ENCODE data around the gene PTPRN2. TPM values are rescaled to one million over a fixed set of nuclear protein-coding genes. Genes with fewer than 3 reads are reported as not detected.

PTPRN2 gene
- polyA plus RNA-seq, 1 experiment = 0.02 TPM

DNA sequence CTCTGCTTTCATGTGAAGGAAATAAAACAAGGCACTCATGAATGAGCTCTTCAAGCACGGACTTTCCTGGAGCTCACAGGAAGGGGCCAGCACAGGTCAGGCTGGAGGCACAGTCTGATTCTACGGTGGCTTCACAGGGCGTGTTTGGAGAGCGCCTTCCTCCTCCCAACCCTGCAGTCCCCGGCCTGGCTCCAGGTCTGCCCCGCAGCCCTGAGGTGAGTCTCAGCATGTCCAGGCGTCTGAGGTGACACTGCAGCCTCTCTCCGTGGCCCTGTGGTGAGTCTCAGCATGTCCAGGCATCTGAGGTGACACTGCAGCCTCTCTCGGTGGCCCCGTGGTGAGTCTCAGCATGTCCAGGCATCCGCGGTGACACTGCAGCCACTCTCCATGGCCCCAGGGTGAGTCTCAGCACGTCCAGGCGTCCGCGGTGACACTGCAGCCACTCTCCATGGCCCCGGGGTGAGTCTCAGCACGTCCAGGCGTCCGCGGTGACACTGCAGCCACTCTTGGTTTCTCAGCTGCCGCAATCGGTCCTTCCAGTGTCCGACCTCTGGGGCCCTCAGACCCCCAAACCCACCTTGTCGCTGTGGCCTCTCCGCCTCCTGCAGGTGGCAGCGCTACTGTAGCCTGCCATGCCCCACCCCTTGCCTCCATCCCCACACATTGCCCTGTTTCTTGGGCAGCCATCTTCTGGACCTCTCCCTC, 869.2 kb downstream of the PTPRN2 start:
- ChIA-PET CTCF (interaction anchor here (0.7 kb wide), 1 partner anchor 33 kb away, joined by 4 read pairs; no protein-coding TSS in a partner anchor), POLR2A (no interaction called here)
- Histone ChIP-seq H3K27ac (ENCODE audit: low read depth, low read length) (no peak overlapping the region), H3K9me3 (ENCODE audit: control insufficient read depth, insufficient read depth, low read length) (peaks cover 95% of the 10 kb centered on the region), H3K4me3 (ENCODE audit: low read depth, low read length) (no peak overlapping the region), H3K27me3 (ENCODE audit: control insufficient read depth, insufficient read depth, low read length) (no peaks in the 10 kb centered on the region)
- TF ChIP-seq, protein P1, sequence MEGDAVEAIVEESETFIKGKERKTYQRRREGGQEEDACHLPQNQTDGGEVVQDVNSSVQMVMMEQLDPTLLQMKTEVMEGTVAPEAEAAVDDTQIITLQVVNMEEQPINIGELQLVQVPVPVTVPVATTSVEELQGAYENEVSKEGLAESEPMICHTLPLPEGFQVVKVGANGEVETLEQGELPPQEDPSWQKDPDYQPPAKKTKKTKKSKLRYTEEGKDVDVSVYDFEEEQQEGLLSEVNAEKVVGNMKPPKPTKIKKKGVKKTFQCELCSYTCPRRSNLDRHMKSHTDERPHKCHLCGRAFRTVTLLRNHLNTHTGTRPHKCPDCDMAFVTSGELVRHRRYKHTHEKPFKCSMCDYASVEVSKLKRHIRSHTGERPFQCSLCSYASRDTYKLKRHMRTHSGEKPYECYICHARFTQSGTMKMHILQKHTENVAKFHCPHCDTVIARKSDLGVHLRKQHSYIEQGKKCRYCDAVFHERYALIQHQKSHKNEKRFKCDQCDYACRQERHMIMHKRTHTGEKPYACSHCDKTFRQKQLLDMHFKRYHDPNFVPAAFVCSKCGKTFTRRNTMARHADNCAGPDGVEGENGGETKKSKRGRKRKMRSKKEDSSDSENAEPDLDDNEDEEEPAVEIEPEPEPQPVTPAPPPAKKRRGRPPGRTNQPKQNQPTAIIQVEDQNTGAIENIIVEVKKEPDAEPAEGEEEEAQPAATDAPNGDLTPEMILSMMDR (IDR thresholded peaks at IDR 0.05; ENCODE audit: low read depth, low read length) = no peak
- DNase-seq (ENCODE audit: low read depth, low spot score) = no peak

GRCh38 chr7:157717211-157718174, 870.1 kb downstream of the PTPRN2 start:
- no peaks in the 10 kb centered on the region for H3K27me3 ChIP-seq (ENCODE audit: control insufficient read depth, insufficient read depth, low read length)
- POLR2A ChIA-PET = no interaction called here
- no peak overlapping the region for H3K4me3 ChIP-seq (ENCODE audit: low read depth, low read length)
- peaks cover 93% of the 10 kb centered on the region for H3K9me3 ChIP-seq (ENCODE audit: control insufficient read depth, insufficient read depth, low read length)
- TF ChIP-seq, protein P1 (IDR thresholded peaks at IDR 0.05; ENCODE audit: low read depth, low read length) = no peak
- DNase-seq (ENCODE audit: low read depth, low spot score) = no peak
- H3K27ac ChIP-seq (ENCODE audit: low read depth, low read length) = no peak overlapping the region
- CTCF ChIA-PET = no interaction called here

DNA sequence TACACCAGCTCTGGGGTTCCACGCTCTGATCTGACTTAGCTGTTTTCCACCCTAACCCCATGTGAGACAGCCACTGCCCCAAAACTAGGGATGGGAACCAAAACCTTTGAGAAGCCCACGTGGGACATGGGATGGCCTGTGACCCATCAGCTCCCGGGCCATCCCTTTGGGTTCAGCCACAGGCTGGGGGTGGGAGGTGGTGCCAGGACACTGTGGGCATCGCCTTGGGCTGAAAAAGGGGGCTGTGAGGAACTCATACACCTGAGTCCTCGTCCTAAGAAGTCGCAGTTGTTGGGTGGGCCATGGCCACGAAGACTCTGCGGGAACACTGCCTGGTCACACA, 871.7 kb downstream of the PTPRN2 start:
- H3K4me3 ChIP-seq (ENCODE audit: low read depth, low read length) = no peak overlapping the region
- H3K27me3 ChIP-seq (ENCODE audit: control insufficient read depth, insufficient read depth, low read length) = no peaks in the 10 kb centered on the region
- no peak for DNase-seq (ENCODE audit: low read depth, low spot score)
- POLR2A ChIA-PET = no interaction called here
- TF ChIP-seq, protein P1 (IDR thresholded peaks at IDR 0.05; ENCODE audit: low read depth, low read length) = no peak
- peaks cover 86% of the 10 kb centered on the region for H3K9me3 ChIP-seq (ENCODE audit: control insufficient read depth, insufficient read depth, low read length)
- CTCF ChIA-PET = no interaction called here
- H3K27ac ChIP-seq (ENCODE audit: low read depth, low read length) = no peak overlapping the region

DNA sequence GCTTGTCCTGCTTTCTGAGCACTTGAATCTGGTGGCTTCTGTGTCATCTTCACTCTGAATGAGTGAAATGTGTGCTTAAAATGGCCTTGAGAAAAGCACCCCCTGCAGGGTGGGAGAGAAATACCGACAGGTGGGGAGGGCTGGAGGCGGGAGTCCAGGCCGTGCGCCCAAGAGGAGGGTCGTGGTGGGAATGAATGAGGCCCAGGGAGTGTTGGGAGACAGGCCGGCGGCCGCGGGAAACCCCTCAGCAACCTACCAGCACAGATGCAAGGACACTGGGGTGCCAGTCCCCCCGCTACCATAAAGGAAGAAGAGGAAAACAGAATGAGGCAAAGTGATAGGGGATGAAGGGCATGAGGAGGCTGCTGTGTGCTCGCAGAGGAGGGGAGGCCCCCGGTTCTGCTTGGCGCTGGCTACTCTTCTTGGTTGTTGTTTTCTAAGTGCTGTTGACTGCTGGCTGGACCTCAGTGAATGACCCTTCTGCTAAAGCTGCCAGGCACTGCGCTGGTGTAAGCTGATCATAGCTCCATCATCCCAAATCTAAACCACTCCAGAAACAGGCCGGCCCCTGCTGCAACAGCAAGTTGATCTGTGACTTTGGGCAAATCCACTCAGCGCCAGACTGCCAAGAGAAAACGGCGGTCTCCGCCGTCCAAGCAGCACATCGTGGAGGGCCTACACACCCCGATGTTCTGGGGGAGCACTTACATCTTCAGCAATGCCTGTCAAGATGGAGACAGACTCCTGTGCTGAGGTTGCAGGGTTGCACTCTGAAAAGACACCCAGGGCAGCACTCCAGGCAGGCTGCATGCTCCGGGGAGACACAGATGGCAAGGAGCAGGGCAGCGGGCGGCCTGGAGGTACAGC, 872.3 kb downstream of the PTPRN2 start:
- Histone ChIP-seq H3K27me3 (ENCODE audit: control insufficient read depth, insufficient read depth, low read length) (no peaks in the 10 kb centered on the region), H3K9me3 (ENCODE audit: control insufficient read depth, insufficient read depth, low read length) (peaks cover 84% of the 10 kb centered on the region), H3K27ac (ENCODE audit: low read depth, low read length) (no peak overlapping the region), H3K4me3 (ENCODE audit: low read depth, low read length) (no peak overlapping the region)
- TF ChIP-seq, protein P1 (IDR thresholded peaks at IDR 0.05; ENCODE audit: low read depth, low read length) = no peak
- ChIA-PET POLR2A (no interaction called here), CTCF (no interaction called here)
- DNase-seq (ENCODE audit: low read depth, low spot score) = no peak
